Colonic mucosa (tissue), 4 donors: Measurements from ENCODE around the gene CDH16. TPM values are rescaled to one million over a fixed set of nuclear protein-coding genes. Genes with fewer than 3 reads are reported as not detected.
A peak's percentile ranks its signal among the peaks of the same experiment; 100 is the strongest.

Experiments used
- DNase-seq: peaks from one replicate; pipeline ENCODE4 v3.0.0-alpha.2; 2020
- H3K27ac ChIP-seq: fragments of 200-600 bp; one replicate; pipeline ENCODE4 v1.8.0; 2021
- H3K27me3 ChIP-seq: fragments of 200-600 bp; one replicate; pipeline ENCODE4 v1.8.0; 2021
- H3K36me3 ChIP-seq: fragments of 200-600 bp; one replicate; pipeline ENCODE4 v1.8.0; 2021
- H3K4me1 ChIP-seq: fragments of 200-600 bp; one replicate; pipeline ENCODE4 v1.8.0; 2021; ENCODE audit warnings: mild to moderate bottlenecking
- H3K4me3 ChIP-seq: fragments of 200-600 bp; one replicate; pipeline ENCODE4 v1.8.0; 2021
- H3K9ac ChIP-seq, 2 donors: one replicate each; pipeline ENCODE4 v1.7.0; 2013; ENCODE audit warnings: control low read depth in 2 of 2, low read depth in 2 of 2, low read length in 2 of 2
- H3K9me3 ChIP-seq: fragments of 200-600 bp; one replicate; pipeline ENCODE4 v1.8.0; 2021
- intact Hi-C: fragments of 100-400 bp; cut with DNase I; formaldehyde crosslinking; loops from one replicate; pipeline ENCODE4 v1.14.1; 2022
- total RNA-seq, 2 donors: library from RNA; stranded (reverse); fragmentation: NEBNext Ultra II Directional in 1 of 2; extraction: Animal tissue kit (Norgen Biotek cat#: 25700) in 1 of 2; gene quantifications; one replicate each; pipeline ENCODE4 v1.2.1, GENCODE V29; 2021
- TF ChIP-seq, protein P1 (sequence below): fragments of 200-600 bp; IDR thresholded peaks from one replicate; pipeline ENCODE4 v1.8.0; 2022; ENCODE audit warnings: antibody characterized with exemption, mild to moderate bottlenecking
- donor health status: healthy.
- donor health status: DM: no; HTN: no; CAD: no.
- donor health status: DM: no; HTN: no; CAD: no.

CDH16 gene
- total RNA-seq, 2 donors from 2014 or later = 0.72 to 1.8 TPM

DNA sequence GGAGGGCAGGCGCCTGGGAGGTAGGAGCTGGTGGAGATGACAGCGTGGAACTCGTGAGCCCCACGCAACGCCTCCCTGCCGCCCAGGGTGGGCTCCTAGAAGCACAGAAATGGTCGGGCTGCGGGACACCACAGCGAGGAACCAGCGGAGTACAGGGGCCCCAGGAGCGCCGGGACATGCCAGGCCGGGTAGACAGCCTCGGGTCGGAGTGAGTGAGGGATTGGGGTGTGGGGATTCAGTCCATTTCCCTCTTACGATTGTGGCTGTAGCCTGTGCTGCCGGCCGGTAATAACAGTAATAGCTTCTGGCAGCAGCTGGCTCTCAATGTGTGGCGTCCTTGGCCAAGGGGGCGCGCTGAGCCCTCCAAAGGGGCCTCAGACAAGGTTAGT, 30.1 kb upstream of the CDH16 start:
- Histone ChIP-seq H3K4me1 (no peaks in the 10 kb centered on the region), H3K27me3 (no peaks in the 10 kb centered on the region), H3K4me3 (peak overlapping the region; percentile 39), H3K36me3 (peaks cover under 1% of the 10 kb centered on the region), H3K27ac (no peak overlapping the region), H3K9ac (no peak overlapping the region), H3K9me3 (no peaks in the 10 kb centered on the region)
- DNase-seq = no peak
- intact Hi-C loops = no loop called here
- TF ChIP-seq, protein P1, sequence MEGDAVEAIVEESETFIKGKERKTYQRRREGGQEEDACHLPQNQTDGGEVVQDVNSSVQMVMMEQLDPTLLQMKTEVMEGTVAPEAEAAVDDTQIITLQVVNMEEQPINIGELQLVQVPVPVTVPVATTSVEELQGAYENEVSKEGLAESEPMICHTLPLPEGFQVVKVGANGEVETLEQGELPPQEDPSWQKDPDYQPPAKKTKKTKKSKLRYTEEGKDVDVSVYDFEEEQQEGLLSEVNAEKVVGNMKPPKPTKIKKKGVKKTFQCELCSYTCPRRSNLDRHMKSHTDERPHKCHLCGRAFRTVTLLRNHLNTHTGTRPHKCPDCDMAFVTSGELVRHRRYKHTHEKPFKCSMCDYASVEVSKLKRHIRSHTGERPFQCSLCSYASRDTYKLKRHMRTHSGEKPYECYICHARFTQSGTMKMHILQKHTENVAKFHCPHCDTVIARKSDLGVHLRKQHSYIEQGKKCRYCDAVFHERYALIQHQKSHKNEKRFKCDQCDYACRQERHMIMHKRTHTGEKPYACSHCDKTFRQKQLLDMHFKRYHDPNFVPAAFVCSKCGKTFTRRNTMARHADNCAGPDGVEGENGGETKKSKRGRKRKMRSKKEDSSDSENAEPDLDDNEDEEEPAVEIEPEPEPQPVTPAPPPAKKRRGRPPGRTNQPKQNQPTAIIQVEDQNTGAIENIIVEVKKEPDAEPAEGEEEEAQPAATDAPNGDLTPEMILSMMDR = no peak

DNA sequence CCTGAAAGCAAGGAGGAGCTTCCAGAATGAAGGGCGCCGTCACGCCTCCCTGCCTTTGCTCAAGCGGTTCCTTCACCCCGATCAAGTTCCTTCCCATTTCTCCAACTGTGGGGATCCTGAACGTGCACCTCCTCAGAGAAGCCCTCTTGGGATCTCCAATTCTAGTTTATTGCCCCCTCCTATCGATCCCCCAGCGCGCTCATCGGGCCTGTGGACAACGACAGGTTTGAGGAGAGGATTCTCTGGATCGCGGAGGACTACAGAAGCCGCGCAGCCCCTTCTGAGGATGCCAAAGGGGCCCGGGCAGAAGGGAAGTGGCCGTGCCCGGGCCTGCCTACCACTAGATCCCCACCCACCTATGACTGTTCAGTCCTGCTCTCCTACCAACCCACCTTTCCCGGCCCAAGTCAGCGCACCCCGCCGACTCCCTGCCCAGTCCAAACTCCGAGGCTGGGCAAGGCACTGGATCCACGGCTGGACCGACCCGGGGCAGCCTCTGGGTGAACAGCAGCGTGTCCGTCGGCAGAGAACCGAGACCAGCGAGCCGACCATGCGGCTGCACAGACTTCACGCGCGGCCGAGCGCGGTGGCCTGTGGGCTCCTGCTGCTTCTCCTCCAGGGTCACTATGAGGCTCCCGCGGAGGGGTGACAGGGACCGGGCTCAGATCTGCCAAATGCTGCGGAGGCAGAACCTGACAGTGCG, 29.6 kb upstream of the CDH16 start:
- Histone ChIP-seq H3K4me3 (peak overlapping the region; percentile 39), H3K9me3 (no peaks in the 10 kb centered on the region), H3K4me1 (no peaks in the 10 kb centered on the region), H3K27ac (no peak overlapping the region), H3K36me3 (peaks cover 6% of the 10 kb centered on the region), H3K27me3 (no peaks in the 10 kb centered on the region), H3K9ac (peak overlapping the region; percentile 58 to 66)
- TF ChIP-seq, protein P1 = no peak
- intact Hi-C loops = no loop called here
- DNase-seq = no peak

DNA sequence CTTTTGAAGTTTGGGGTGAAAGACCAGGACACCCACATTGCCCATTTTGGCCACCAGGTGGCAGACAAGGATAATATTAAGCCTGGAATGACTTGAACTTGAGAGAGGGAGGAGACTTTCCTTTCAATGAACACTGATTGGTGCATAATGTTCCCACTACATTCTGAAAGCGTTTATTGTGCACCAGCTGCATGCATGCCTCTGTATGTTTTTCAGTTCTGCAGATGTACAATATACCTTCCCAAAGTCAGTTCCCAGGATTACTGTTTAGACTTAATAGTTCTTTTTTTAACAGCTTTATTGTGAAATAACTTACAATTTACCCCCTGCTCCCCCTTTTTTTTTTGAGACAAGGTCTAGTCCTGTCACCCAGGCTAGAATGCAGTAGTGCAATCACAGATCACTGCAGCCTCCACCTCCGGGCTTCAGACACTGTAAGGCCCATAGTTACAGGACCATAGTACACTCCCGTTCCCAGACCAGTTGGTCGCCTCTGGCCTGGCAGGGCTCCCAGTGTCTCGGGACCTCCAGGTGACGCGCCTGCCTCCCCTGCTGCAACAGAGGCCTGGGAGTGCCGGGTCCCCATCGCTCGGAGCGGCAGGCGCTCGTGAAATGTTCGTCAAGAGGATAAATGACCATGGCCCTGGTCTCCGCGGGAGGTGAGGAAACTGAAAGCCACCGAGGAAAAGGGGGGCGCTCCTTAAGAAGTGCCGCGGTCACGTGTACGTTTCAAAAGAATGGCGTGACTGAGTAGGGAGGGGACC, 28.8 kb upstream of the CDH16 start:
- H3K36me3 ChIP-seq = peaks cover 11% of the 10 kb centered on the region
- H3K4me3 ChIP-seq = peak overlapping the region; percentile 39
- no peaks in the 10 kb centered on the region for H3K27me3 ChIP-seq
- intact Hi-C loops = no loop called here
- H3K27ac ChIP-seq = no peak overlapping the region
- TF ChIP-seq, protein P1 = peak; percentile 86
- H3K9ac ChIP-seq = peak overlapping the region; percentile 58 to 66
- DNase-seq = peak; percentile 95
- H3K9me3 ChIP-seq = no peaks in the 10 kb centered on the region
- no peaks in the 10 kb centered on the region for H3K4me1 ChIP-seq

DNA sequence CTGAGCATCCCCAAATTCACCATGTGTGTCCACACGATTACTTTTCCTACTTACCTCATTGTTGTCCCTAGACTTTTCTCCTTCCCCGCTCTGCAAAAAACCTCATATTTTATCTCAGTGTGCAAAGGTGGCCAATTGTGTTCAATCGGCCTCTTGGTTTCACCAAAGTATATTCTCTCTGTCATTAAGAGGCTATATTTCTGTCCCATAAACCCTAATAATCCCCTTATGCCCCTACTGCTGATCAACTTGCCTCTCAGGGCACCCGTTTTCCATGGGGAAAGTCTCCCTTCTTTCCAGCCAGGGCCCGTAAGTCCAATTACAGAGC, 28.3 kb upstream of the CDH16 start:
- Histone ChIP-seq H3K9ac (peak overlapping the region in 1 of 2 donors; percentile 6), H3K4me1 (no peaks in the 10 kb centered on the region), H3K4me3 (no peak overlapping the region), H3K27me3 (no peaks in the 10 kb centered on the region), H3K27ac (no peak overlapping the region), H3K36me3 (peaks cover 16% of the 10 kb centered on the region), H3K9me3 (no peaks in the 10 kb centered on the region)
- no peak for DNase-seq
- TF ChIP-seq, protein P1 = no peak
- intact Hi-C loops = no loop called here

DNA sequence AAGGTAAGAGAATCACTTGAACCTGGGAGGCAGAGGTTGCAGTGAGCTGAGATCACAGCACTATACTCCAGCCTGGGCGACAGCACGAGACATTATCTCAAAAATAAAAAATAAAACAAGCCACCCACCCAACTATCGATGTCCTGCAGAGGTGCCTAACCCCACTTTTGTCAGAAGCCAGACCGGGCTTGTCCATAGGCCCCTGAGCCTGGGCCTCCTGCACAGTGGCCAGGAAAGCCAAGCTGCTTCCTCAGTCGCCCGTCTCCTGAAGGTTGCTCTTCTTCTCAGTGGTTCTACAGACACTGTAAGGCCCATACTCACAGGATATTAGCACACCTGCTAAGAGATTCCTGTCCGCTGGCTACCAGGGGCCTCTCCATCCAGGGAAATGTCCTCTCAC, 27.9 kb upstream of the CDH16 start:
- DNase-seq = no peak
- Histone ChIP-seq H3K9me3 (no peaks in the 10 kb centered on the region), H3K4me1 (no peaks in the 10 kb centered on the region), H3K4me3 (no peak overlapping the region), H3K36me3 (peaks cover 17% of the 10 kb centered on the region), H3K27me3 (no peaks in the 10 kb centered on the region), H3K9ac (peak overlapping the region in 1 of 2 donors; percentile 6), H3K27ac (no peak overlapping the region)
- TF ChIP-seq, protein P1 = no peak
- intact Hi-C loops = no loop called here
